NB4 (cell line): ENCODE data around the gene LRP11.
"Not testable (repeated sequence)": the region's sequence is repeated elsewhere in the genome, so short reads cannot be mapped to it uniquely, and the experiment has no call there.

Experiments used
- DNase-seq: peaks from one replicate; pipeline ENCODE4 v3.0.0; 2010; ENCODE audit warnings: low read depth
- H3K4me3 ChIP-seq: one replicate; pipeline ENCODE4 v1.5.1; 2011; ENCODE audit warnings: mild to moderate bottlenecking, low read depth, low read length, moderate library complexity
- MYC ChIP-seq: IDR thresholded peaks from 2 replicates; pipeline ENCODE4 v1.6.1; 2011; ENCODE audit warnings: low read depth, low read length
- POLR2A ChIP-seq: IDR thresholded peaks from 2 replicates; pipeline ENCODE4 v1.6.1; 2011; ENCODE audit warnings: mild to moderate bottlenecking; ENCODE audit not compliant: insufficient read length; ENCODE audit errors: extremely low read depth
- TF ChIP-seq, protein P1 (sequence below): IDR thresholded peaks from one replicate; pipeline ENCODE4 v1.5.1; 2012; ENCODE audit warnings: low read depth, low read length
- TF ChIP-seq, protein P2 (sequence below): IDR thresholded peaks from 2 replicates; pipeline ENCODE4 v1.6.1; 2011; ENCODE audit warnings: low read depth, low read length

Gene LRP11

DNA sequence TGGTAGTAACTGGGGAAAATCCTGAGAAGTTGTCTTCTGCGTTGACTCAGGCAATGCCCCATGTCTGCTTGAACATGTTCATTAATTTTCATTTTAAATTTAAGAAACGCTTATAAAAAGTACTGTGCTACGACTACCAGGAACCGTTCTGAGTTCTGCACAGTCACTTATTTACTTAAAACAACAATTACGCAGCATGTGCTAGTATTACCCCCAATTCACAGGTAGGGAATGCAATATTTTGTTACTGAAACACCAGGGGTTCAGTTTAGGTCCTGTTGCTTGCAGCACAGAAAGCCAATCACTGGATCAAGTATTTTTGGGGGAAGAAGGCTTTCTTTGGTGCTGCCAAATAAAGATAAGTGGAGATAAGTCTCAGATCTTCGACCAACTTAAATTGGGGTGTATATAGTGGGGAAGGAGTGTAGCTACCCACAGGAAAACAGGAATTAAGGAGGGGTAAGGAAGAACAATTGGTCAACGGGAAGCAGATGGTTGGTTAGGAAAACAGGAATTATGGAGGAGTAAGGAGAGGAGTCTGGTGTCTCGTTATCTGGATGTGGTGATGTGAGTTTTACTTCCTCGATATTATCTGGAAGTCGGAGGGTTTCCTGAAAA is 5.2 kb upstream of the LRP11 start:
- no peak for DNase-seq
- TF ChIP-seq, protein P1, sequence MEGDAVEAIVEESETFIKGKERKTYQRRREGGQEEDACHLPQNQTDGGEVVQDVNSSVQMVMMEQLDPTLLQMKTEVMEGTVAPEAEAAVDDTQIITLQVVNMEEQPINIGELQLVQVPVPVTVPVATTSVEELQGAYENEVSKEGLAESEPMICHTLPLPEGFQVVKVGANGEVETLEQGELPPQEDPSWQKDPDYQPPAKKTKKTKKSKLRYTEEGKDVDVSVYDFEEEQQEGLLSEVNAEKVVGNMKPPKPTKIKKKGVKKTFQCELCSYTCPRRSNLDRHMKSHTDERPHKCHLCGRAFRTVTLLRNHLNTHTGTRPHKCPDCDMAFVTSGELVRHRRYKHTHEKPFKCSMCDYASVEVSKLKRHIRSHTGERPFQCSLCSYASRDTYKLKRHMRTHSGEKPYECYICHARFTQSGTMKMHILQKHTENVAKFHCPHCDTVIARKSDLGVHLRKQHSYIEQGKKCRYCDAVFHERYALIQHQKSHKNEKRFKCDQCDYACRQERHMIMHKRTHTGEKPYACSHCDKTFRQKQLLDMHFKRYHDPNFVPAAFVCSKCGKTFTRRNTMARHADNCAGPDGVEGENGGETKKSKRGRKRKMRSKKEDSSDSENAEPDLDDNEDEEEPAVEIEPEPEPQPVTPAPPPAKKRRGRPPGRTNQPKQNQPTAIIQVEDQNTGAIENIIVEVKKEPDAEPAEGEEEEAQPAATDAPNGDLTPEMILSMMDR: no peak
- TF ChIP-seq, protein P2, sequence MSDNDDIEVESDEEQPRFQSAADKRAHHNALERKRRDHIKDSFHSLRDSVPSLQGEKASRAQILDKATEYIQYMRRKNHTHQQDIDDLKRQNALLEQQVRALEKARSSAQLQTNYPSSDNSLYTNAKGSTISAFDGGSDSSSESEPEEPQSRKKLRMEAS: no peak
- TF ChIP-seq POLR2A (no peak), MYC (no peak)

DNA sequence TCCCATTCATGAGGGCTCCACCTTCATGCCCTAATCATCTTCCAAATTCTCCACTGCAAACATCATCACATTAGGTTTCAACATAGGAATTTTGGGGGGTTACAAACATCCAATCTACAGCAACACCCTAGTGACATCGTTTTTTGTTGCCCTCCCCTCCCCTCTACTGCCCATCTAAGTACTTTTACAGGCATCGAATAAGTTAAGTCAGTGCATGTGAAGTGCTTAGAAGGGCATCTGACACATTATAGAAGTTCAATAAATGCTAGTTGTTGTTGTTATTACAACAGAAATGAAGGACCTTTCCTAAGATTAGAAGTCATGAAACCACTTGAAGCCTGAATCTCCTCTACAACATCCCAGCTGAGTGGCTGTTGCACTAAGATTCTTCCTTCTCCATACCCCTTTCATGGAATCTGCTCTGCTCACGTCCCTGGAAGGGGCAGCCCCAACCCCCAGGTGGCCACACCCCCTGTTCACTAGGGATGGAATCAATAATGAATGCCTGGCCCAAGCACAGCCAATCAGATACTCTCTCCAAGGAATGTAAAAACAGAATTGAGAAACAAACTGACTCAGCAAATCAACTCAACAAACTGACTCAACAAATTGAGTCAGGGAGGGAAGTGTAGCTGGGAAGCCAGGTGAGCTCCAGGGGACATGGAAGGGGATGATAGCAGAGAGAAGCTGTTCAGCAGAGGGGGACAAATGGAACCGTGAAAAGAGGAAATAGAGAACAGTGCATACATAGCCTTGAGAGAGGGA is 3.9 kb upstream of the LRP11 start:
- TF ChIP-seq MYC (no peak), POLR2A (no peak)
- TF ChIP-seq, protein P1: no peak
- TF ChIP-seq, protein P2: no peak
- DNase-seq: peak; percentile 12
- no peak overlapping the region for H3K4me3 ChIP-seq

More for the DNA sequence above, 5.2 kb upstream of the LRP11 start:
- H3K4me3 ChIP-seq: no peak overlapping the region

DNA sequence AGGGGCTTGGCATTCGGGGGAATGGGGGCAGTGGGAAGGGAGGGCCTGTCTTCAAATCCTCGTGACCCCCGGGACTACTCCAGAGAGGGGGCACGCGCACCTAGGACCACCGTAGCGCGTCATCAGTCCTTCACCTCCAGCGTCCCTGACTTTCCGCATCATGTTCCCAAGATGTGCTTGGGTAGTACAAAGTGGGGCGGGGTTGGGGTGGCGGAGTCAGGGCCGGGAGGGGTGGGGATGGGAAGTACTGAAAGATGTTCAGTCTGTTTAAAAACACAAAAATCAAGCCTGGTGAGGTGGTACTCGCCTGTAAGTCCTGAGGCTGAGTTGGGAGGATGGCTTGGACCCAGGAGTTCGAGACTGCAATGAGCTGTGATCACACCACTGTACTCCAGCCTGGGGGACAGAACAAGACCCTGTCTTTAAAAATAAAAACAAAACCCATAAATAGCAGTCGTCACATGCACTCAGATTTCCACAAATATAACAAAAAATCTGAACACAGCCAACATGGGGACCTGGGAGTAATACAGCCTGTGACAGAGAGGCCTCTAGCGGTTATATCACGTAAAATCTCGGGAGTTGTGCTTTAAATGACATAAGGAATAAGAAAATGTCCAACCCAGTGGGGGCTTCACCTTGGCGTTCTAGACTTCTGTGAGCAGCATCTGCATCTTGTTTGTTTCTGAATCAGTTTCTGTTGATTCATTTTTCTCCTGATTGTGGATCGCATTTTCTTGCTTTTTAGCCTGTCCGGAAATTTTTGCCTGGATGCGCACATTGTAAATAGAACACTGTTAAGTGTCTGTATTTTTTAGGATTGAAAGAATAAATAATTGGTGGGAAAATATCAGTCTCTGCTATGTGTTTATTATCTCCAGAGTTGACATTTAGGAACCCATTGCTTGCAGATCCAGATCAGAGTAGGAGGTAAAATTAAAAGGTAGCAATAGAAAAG is 698 bp upstream of the LRP11 start:
- no peak overlapping the region for H3K4me3 ChIP-seq
- DNase-seq: peak; percentile 74
- TF ChIP-seq, protein P1: peak; percentile 62
- TF ChIP-seq MYC (no peak), POLR2A (no peak)
- TF ChIP-seq, protein P2: no peak

DNA sequence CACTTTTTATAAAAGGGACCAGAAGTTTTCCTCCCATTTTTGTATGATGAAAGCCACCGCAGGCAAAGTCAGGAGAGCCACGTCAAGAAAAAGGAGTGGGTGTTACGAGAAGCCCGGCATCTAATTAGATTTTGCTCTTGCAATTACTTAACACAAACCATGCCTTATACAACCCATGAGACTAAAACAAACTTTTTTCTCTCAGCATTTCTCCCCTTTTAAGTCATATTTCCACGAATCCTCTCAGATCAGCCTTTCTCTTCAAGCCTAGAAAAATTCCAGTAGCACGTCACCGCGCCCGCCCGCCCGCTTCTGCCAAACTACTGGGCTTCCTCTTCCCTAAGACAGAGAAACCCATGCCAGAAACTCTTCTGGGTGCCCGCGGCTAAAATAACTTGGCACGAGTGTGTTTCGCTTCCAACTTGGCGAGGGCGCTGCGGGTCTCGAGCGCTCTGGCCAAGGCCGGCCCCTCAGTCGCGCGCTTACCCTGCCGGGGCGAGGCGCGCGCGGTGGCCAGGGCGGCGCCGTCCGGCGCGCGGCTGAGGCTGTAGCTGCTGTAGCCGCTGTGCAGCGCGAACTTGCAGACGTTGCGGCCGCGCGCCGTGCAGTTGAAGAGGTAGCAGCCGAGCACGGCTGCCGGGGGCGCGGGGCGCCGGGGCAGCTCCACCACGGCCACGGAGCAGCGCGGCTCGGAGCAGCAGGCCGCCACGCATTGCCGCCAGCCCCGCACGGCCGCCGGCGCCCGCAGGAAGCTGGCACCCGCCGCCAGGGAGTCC is 1.0 kb downstream of the LRP11 start:
- TF ChIP-seq, protein P2: no peak
- TF ChIP-seq, protein P1: no peak
- no peak for TF ChIP-seq MYC
- no peak for TF ChIP-seq POLR2A
- peak; percentile 71 for DNase-seq
- H3K4me3 ChIP-seq: peak overlapping the region; percentile 35

DNA sequence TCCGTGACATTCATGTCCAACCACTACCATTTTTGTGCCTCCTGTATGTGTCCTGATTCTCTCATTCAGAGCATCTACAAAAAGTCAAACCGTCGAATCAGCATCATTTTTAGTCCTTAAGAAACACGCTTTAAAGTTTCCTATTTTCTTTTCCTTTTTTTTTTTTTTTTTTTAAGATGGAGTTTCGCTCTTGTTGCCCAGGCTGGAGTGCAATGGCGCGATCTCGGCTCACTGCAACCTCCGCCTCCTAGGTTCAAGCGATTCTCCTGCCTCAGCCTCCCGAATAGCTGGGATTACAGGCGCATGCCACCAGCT is 1.8 kb downstream of the LRP11 start:
- DNase-seq, H3K4me3 ChIP-seq: not testable (repeated sequence)
